NCI-H510A treated with DMSO at 0.1 percent for 48 hours (cell line): ENCODE results near the gene TUBG1.

ENCODE experiments used
- DNase-seq: peaks from one replicate; lab custom pipeline; 2025; lab: John Stamatoyannopoulos, UW

Gene TUBG1

DNA sequence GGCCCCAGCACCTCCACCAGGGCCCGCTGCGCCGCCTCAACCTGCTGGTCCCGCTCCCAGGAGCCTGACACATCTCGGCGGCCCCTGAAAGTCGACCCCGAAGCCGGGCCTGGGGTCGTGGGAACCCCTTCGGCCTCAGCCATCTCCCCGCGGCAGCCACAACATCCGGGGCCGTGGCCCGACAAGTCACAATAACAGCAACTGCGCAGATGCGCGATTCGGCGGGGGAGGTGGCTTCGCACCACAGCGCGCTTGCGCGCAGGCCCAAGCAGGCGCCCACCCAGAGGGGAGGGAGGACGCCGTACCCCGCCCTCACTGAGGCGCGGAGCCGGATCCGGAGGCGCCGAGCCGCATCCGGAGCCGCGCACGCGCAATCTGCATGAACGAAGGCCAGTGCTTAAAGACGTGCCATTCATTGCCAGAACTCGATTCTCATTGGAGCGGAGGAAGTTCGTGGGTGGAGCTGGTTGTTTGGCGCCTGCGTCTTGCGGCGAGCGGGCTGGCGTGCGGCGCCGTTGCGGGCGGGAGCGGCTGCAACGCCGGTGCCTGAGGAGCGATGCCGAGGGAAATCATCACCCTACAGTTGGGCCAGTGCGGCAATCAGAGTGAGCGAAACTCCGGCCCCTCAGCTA, at the start of gene TUBG1, which contains the start of gene RETREG3:
Gene TUBG1, plus strand, starts transcription at position 502 of the 632 bp plus-strand sequence. Its CDS starts 55 bp downstream, at position 557.
Gene RETREG3, minus strand, starts transcription at position 193 of the 632 bp plus-strand sequence. Its CDS starts 50 bp downstream, at position 143.
- peak; percentile 97 for DNase-seq

DNA sequence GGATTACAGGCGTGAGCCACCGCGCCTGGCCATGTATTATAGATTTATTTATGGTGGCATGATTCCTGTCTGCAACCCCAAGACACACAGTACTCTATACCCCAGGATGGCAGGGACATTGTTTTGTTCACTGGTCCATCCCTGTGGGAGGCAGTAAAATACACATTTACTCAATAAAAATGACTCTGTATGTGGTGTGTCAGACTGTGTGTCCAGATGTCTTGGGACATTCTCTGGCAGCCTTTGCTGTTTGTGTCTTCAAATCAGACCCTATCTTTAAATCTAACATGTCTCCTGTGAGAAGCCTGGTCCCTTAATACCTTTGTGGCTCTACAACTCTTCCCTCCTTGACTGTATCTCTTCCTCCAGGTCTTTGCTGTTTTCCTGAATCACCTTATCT, 49.2 kb upstream of the TUBG1 start:
- DNase-seq: no peak

DNA sequence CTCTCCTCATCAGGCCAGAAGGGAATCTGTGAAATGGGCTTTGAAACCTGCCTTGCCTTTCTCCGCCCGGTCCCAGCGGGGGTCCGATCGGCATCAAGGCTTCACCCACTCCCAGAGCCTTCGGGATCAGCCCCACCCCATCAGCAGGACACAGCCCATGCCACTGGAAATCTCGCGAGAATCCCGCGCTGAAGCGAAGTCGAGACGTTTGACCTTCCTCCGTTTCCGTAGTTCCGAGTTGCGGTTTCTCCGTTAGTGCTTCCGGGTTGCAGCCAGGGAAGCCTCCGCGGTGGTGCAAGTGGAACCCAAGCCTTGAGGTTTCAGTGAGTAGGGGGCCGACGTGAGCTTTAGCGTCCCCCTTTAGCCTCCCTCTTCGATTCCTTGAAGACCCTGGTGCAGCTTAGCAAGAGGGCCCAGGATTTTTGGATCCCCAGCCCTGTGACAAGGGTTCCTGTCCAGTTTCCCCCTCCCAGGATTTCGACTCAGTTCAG, 47.5 kb upstream of the TUBG1 start, which contains the start of gene COASY:
Gene COASY, plus strand, starts transcription at position 252 of the 491 bp plus-strand sequence. CDS start 475 bp downstream, outside the sequence.
- peak; percentile 92 for DNase-seq

DNA sequence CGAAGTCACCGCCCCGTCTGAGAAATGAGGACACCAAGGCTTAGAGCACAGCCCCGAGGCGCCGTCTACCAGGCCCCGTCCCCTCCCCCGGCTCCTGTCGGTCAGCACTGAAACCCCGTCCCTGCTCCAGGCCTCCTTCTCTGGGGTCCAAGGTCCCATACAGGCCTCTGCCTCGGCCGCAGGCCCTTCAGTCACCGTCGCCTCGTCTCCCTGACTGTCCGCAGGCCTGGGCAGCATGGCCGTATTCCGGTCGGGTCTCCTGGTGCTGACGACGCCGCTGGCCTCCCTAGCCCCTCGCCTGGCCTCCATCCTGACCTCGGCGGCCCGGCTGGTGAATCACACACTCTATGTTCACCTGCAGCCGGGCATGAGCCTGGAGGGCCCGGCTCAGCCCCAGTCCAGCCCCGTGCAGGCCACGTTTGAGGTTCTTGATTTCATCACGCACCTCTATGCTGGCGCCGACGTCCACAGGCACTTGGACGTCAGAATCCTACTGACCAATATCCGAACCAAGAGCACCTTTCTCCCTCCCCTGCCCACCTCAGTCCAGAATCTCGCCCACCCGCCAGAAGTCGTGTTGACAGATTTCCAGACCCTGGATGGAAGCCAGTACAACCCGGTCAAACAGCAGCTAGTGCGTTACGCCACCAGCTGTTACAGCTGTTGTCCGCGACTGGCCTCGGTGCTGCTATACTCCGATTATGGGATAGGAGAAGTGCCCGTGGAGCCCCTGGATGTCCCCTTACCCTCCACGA, 46.9 kb upstream of the TUBG1 start:
- DNase-seq: no peak

DNA sequence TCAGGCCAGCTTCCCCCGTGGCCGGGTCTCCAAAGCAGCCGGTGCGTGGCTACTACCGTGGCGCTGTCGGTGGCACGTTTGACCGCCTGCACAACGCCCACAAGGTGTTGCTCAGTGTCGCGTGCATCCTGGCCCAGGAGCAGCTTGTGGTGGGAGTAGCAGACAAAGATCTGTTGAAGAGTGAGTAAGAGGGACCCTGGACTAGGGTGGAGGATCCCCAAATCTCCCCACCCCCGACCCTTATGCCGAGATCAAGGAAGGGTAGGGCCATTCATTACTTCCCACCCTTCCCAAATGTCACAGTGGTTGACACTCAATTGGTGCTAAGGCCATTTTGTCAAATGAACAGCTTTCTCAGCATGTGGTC, 46.4 kb upstream of the TUBG1 start:
- no peak for DNase-seq

DNA sequence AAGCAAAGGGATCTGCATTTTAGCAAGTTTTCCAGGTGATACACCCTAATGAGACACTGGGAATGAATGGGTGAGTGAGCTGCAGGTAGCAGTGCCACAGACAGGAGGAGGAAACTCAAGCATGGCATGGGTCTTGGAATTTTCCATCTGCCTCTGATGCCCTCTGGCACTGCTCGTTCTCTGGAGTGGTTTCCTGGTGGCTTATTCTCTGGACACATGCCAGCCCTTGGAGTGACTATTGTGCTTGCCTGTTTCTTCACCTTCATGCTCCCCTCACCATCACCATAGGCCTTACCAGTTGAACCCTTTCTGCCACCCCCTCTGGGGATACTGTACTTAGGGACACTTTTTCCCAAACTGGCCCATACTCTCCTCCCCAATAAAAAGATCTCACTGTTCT, 45.9 kb upstream of the TUBG1 start:
- DNase-seq: no peak

DNA sequence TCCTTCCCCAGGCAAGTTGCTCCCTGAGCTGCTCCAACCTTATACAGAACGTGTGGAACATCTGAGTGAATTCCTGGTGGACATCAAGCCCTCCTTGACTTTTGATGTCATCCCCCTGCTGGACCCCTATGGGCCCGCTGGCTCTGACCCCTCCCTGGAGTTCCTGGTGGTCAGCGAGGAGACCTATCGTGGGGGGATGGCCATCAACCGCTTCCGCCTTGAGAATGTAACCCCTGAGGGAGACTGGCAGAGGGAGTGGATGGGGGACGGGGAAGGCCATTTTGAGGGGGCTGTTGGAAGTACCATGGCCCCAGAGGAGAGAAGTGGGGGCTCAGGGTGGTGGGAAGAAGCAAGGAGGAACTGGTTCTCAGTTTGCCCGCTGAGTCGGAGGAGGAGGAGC, 45.5 kb upstream of the TUBG1 start:
- no peak for DNase-seq

DNA sequence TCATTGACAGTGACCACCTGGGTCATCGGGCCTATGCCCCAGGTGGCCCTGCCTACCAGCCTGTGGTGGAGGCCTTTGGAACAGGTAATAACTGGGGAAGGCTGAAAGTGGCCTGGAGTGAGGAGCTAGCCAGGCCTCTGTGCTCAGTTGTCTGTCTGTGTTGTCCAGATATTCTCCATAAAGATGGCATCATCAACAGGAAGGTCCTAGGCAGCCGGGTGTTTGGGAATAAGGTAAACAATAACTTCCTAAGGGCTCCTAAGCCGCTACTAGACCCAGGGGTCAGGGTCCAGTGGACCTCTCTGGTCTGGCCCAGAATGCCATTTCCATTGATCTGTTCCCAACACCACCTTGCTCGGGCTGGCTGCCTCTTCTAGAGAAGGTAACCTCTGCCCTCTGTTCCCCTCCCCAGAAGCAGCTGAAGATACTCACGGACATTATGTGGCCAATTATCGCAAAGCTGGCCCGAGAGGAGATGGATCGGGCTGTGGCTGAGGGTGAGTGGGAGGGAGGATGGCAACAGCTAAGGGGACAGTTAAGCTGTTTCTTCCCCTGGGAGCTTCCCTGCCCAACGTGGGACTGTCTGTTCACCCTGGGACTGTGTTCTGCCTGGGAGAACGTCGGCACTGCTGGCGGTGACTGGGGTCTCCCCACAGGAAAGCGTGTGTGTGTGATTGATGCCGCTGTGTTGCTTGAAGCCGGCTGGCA, 44.5 kb upstream of the TUBG1 start:
- DNase-seq: no peak

DNA sequence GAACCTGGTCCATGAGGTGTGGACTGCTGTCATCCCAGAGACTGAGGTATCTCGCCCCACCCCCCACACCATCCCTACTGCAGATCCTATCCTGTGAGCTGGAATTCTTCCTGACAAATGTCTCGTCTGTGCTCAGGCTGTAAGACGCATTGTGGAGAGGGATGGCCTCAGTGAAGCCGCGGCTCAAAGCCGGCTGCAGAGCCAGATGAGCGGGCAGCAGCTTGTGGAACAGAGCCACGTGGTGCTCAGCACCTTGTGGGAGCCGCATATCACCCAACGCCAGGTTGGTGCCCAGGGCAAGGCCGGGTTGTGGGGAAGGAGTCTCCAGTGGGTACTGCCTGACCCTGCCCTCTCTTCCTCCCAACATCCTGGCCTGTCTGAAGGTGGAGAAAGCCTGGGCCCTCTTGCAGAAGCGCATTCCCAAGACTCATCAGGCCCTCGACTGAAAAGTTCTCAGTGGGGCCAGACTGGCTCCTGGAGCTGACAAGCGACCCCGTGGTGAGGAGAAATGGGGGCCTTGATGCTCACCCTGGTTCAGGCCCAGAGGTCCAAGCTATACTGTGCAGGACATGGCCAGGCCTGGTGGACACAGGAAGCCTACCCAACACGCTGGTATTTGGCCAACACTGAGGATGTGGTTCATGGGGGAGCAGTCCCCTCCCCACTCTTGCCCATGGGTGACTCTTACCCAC, 43.8 kb upstream of the TUBG1 start:
- no peak for DNase-seq

DNA sequence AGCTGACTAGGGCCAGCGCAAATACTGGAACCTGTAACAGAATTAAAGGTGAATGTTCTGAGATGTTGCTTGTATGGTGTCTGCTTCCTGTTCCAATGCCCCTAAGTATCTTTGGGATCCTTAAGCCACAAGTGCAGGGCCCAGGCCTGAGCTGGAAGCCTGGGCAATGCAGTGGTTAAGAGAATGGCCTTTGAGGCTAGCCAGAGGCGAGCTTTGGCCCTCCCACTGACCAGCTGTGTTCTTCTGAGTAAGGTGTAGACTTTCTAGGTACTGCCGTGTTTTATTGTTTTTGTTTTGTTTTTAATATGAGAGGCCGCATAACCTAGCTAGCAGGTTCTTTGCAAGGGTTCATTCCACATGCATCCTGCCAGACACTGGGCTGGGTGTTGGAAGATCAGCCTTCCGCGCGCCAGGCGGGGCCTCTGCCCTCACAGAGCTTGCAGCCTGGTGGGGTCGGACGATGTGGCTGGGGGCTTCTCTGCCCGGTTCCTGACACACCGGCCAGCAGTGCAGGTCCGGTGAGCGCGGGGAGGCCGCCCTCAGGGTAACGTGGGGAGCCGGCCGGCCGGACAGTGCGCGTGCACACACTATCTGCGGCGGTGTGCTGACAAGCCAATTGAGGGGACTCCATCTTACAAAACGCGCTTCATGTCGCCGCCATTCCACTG, 43.1 kb upstream of the TUBG1 start:
- no peak for DNase-seq

DNA sequence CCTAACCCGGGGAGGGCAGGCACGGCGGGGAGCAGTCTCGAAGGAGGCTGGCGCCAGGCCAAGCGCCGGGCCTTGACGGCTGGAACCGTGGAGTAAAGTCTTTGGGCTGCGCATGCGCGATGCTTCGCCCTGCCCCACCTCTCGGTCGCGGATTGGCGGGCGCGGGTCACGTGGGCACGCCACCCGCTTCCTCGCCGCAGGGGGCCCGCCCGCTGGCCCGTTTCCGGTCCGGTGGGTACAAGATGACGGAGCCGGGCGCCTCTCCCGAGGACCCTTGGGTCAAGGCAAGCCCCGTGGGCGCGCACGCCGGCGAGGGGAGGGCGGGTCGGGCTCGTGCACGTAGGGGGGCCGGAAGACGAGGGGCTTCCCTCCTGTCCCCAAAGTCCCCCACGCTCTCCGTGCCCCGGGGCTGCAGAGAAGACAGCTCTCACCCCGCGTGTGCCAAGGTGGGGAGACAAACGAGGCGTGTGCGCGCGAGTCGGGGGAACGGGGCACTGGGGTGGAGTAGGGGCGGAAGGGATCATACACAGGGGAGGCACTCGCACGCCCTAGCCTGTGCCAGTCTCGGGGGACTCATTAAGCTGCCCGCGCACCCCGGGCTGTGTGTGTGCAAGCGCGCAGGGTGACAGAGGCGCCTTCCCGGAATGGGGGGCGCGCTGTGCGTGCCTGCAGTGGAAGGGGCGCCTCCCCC, 42.5 kb upstream of the TUBG1 start, which contains the start of gene MLX:
Gene MLX, plus strand, starts transcription at position 218 of the 691 bp plus-strand sequence. Its CDS starts 25 bp downstream, at position 243.
- peak; percentile 95 for DNase-seq

DNA sequence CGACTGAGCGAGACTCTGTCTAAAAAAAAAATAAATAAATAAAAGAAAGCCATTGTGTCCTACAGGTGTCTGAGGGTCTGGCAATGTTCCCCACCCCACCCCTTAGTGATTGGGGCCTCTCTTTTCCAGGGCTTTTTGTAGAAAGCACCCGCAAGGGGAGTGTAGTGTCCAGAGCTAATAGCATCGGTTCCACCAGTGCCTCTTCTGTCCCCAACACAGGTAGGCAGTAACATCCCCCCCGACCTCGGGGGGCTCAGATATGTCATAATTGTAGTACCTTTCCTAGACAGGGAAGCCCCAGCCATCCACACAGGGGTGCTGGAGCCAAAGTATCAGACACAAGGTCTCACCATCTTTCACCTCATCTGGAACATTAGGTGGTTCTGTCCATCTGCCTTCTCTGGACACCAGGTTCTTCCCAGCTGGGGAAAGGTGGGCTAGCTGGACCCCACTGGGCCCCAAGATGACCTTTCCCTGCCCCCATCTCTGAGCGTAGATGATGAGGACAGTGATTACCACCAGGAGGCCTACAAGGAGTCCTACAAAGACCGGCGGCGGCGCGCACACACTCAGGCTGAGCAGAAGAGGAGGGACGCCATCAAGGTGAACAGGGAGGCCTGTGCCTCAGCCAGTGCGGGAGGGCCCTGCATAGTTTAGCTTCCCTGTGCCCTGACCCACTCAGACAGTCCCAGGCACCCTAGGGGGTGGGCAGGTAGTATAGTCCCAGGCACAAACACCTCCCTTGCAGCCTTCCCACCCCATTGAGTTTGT, 41.0 kb upstream of the TUBG1 start:
- DNase-seq: no peak

DNA sequence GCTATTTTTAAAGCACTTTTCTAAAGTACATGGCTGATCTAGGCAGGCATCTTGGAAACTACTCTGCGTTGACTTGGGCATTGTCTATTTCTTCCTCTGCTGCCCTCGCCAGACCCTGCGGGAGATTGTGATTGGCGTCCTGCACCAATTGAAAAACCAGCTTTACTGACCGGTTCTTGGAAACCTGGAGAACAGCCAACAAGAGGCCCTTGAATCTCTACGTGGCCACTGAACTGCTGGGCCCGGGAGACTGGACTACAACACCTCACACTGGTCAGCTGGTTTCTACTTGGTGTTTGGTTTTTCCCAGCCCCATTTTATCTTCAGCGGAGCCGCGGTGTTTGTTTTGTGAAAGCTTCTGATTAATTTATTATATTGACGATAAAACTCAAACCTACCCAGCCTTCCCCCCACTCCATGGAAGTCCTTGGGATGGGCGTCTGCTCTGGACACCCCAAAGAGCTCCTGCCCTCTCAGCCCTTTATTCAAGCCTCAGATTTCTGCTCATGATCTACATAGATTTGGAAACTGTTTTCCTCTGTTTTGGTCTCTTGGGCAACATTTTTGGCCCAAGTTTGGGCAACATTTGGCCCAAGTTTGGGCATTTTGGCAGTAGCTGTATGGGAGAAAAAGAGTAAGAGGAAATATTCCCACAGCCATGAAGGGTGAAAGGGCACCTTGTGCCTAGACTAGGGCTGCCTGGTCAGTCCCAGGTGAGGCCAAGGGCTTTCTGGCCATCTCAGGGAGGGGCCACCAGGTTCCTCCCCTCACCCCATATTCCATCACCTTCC, 37.9 kb upstream of the TUBG1 start:
- DNase-seq: no peak

DNA sequence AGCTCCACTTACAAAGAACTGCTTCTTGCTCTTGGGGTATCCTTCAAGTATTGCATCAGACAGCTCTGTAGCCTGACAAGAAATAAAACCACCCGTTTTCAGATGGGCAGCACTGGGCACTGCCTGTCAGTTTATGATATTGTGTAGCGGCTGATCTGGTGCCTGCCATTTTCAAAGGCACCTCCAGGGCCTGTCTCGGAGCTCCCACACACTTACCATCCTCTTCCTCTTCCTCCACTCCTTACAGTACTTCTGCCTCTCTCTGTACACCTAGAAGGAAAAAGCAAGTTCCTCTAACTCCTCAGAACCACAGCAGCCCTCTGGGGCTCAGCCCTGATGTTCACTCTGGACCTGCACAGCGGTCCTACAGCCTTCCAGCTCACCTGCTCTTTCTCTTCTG, 36.4 kb upstream of the TUBG1 start:
- DNase-seq: no peak

DNA sequence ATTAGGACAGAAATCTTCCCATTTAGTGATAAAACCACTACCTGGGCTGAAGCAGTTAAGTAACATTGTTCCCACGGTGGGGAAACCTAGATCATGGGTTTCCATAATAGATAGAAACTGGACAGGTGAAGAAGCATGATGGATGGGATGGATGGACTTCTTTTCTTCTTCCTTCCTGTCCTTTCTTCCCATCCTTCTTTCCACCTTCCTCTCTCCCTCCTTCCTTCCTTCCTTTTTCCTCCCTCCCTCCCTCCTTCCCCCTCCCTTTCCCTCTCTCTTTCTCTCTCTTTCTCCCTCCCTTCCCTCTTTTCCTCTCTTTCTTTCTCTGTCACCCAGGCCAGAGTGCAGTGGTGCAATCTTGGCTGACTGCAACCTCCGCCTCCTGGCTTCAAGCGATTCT, 35.0 kb upstream of the TUBG1 start:
- no peak for DNase-seq

DNA sequence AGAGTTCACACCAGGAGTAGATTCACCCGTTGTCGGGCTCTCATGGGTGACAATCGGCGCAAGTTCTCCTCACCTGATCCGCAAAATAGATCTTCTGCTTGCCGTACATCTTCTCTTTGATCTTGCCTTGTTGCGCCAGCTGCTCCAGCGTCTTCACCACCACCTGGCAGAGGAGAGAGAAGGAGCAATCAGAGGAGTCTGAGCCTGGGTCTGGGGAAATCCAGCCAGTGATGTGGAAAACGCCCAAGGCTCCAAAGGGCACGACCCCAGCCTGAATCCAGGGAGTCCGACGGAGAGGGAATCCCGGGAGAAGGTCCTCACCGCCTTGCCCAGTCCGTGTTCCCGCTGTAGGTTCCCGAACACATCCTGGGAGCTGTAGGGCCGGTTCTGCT, 32.3 kb upstream of the TUBG1 start:
- DNase-seq: no peak

DNA sequence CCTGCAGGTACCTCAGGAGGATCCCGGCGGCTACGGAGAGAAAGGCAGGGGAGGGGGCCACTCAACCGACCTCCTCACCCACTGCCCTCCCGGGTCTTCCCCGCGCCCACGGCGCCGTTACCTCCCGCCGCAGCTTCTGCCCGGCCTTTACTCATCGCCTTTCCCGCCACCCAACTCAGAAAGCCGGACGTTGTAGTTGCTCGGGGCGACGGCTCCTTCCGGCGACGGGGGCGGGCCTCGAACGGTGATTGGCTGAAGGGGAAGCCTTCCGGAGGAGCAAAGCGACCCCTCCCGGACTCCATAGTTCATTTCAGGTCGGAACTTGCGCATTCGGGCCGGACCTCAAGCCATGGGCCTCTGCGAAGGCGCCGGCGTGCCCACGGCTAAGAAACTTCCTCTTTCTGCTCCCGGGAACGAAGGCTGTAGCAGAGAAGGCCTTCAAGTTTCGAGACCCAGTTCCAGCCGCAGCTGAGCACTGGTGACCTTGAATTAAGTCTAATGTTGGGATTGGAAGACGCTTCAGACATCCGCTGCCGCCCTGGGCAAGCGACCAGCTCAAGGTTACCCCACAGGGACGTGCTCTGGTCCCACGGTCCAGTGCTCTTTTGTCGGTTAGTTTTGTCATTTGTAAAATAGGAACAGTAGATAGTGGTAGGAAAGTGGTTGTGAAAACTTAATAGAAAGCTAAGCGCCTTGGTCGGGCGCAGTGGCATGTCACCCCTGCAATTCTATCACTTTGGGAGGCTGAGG, 31.8 kb upstream of the TUBG1 start, which contains the start of gene PSMC3IP:
Gene PSMC3IP, minus strand, starts transcription at position 198 of the 750 bp plus-strand sequence. Its CDS starts 43 bp downstream, at position 155.
- DNase-seq: peak; percentile 93

DNA sequence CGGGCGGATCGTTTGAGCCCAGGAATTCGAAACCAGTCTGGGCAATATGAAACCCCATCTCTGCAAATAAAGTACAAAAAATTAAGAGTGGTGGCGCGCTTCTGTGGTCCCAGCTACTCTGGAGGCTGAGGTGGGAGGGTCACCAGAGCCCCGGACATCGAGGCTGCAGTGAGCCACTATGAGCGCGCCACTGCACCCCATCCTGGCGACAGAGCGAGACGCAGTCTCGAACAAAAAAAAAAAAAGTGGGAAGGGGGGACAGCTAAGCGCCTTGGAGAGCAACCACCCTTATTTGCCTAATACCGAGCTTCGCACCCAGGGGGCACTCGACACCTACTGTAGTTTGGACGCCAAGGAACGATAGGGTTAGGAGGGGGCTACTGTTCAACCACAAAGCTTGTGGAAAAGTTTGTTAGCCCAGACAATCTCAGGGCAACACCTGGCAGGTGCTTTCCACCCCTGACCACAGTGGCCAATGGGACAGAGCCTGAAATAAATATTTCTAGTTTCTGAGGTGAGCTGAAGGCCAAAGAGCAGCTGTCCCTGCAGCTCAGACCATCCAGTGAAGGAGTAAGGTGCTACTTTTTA, 31.1 kb upstream of the TUBG1 start:
- peak; percentile 49 for DNase-seq
